Activated CD8-positive, alpha-beta T cell treated with anti-CD3 and anti-CD28 coated beads for 36 hours (primary cell): ENCODE results near the gene MICALL1. TPM values are rescaled to one million over a fixed set of nuclear protein-coding genes. Genes with fewer than 3 reads are reported as not detected.

Source experiments
- ATAC-seq: fragments of 200-7000 bp; cut with Tn5 transposase; one replicate; pipeline ENCODE4 v1.10.0; 2021; ENCODE audit warnings: mild to moderate bottlenecking, moderate library complexity
- CTCF ChIA-PET: fragments of 350-600 bp; sonication (Branson Sonifier 250); formaldehyde crosslinking; loops from one replicate; lab custom pipeline; 2021; ENCODE audit warnings: antibody characterized with exemption; lab: Charles Lee
- POLR2A ChIA-PET: fragments of 350-600 bp; sonication (Branson Sonifier 250); formaldehyde crosslinking; loops from one replicate; lab custom pipeline; 2021; ENCODE audit warnings: antibody characterized with exemption; lab: Charles Lee
- DNase-seq: peaks from one replicate; pipeline ENCODE4 v3.0.0-alpha.2; 2020
- H3K27ac Mint-ChIP-seq: one replicate; pipeline ENCODE4 v1.8.0; 2021; ENCODE audit warnings: mild to moderate bottlenecking, mixed read lengths
- H3K27me3 Mint-ChIP-seq: one replicate; pipeline ENCODE4 v1.8.0; 2021; ENCODE audit warnings: mixed read lengths
- H3K36me3 Mint-ChIP-seq: one replicate; pipeline ENCODE4 v1.8.0; 2021; ENCODE audit warnings: low read depth, mixed read lengths
- H3K4me1 Mint-ChIP-seq: one replicate; pipeline ENCODE4 v1.8.0; 2021; ENCODE audit warnings: low read depth, mixed read lengths
- H3K4me3 Mint-ChIP-seq: one replicate; pipeline ENCODE4 v1.8.0; 2021; ENCODE audit warnings: mild to moderate bottlenecking, moderate library complexity, mixed read lengths
- H3K9me3 Mint-ChIP-seq: one replicate; pipeline ENCODE4 v1.8.0; 2021; ENCODE audit warnings: mixed read lengths
- CTCF ChIP-seq: fragments of 200-600 bp; IDR thresholded peaks from one replicate; pipeline ENCODE4 v1.8.0; 2022; ENCODE audit warnings: antibody characterized with exemption, mild to moderate bottlenecking
- intact Hi-C: fragments of 100-400 bp; cut with micrococcal nuclease; formaldehyde crosslinking; loops from one replicate; pipeline ENCODE4 v1.10.0; 2022
- total RNA-seq, 2 experiments: library from RNA; stranded (reverse); gene quantifications; one replicate each; pipeline ENCODE4 v1.2.3, GENCODE V29; 2021

Gene MICALL1
- total RNA-seq, 2 experiments from 2014 or later, result 10.2 to 11.8 TPM

GRCh38 chr22:37961062-37961461, 55.0 kb downstream of the MICALL1 start:
- DNase-seq, result no peak
- Mint-ChIP-seq H3K27ac (no peak overlapping the region), H3K4me3 (no peak overlapping the region), H3K36me3 (peaks cover 49% of the 10 kb centered on the region), H3K9me3 (no peaks in the 10 kb centered on the region), H3K4me1 (peaks cover 13% of the 10 kb centered on the region), H3K27me3 (no peaks in the 10 kb centered on the region)
- CTCF ChIA-PET, result interaction anchor here (1.4 kb wide), 1 partner anchor 27 kb away, joined by 3 read pairs; no protein-coding TSS in a partner anchor
- no peak for ATAC-seq
- POLR2A ChIA-PET, result no interaction called here
- intact Hi-C loops, result no loop called here
- TF ChIP-seq CTCF, result no peak

GRCh38 chr22:37965940-37966664, 60.0 kb downstream of the MICALL1 start:
- TF ChIP-seq CTCF, result no peak
- no peak overlapping the region for H3K4me3 Mint-ChIP-seq
- no peak for DNase-seq
- no peaks in the 10 kb centered on the region for H3K27me3 Mint-ChIP-seq
- H3K36me3 Mint-ChIP-seq, result peaks cover 37% of the 10 kb centered on the region
- no peaks in the 10 kb centered on the region for H3K4me1 Mint-ChIP-seq
- intact Hi-C loops, result no loop called here
- H3K27ac Mint-ChIP-seq, result no peak overlapping the region
- ATAC-seq, result no peak
- no peaks in the 10 kb centered on the region for H3K9me3 Mint-ChIP-seq
- CTCF ChIA-PET, result interaction anchor here (0.7 to 3.7 kb wide), 21 partner anchors 10 to 647 kb away, joined by 3 to 36 read pairs (median 4); partner anchors contain the start of genes C22orf23, GCAT, MICALL1 and POLR2F
- POLR2A ChIA-PET, result no interaction called here

GRCh38 chr22:37967147-37967546, 61.0 kb downstream of the MICALL1 start:
- DNase-seq (no peak), ATAC-seq (no peak)
- ChIA-PET CTCF (interaction anchor here (3.7 kb wide), 1 partner anchor 13 kb away, joined by 31 read pairs; the partner anchor contains the start of genes C22orf23 and POLR2F), POLR2A (no interaction called here)
- H3K36me3 Mint-ChIP-seq, result peaks cover 30% of the 10 kb centered on the region
- intact Hi-C loops, result no loop called here
- H3K9me3 Mint-ChIP-seq, result no peaks in the 10 kb centered on the region
- H3K27ac Mint-ChIP-seq, result no peak overlapping the region
- H3K4me1 Mint-ChIP-seq, result no peaks in the 10 kb centered on the region
- H3K4me3 Mint-ChIP-seq, result no peak overlapping the region
- no peak for TF ChIP-seq CTCF
- H3K27me3 Mint-ChIP-seq, result no peaks in the 10 kb centered on the region

GRCh38 chr22:37967637-37968451, 61.7 kb downstream of the MICALL1 start:
- Mint-ChIP-seq H3K4me1 (no peaks in the 10 kb centered on the region), H3K27me3 (no peaks in the 10 kb centered on the region), H3K36me3 (peaks cover 28% of the 10 kb centered on the region), H3K9me3 (no peaks in the 10 kb centered on the region), H3K27ac (no peak overlapping the region), H3K4me3 (no peak overlapping the region)
- ChIA-PET CTCF (interaction anchor here (0.6 to 1.0 kb wide), 2 partner anchors 10 to 345 kb away, joined by 3 read pairs; no protein-coding TSS in a partner anchor), POLR2A (no interaction called here)
- TF ChIP-seq CTCF, result no peak
- no peak for DNase-seq
- intact Hi-C loops, result no loop called here
- no peak for ATAC-seq
